Spinal cord (tissue), 10 donors: ENCODE data around the gene ETV6. TPM values are rescaled to one million over a fixed set of nuclear protein-coding genes. Genes with fewer than 3 reads are reported as not detected.
A peak's percentile ranks its signal among the peaks of the same experiment; 100 is the strongest.

Experiments used
- DNase-seq, 6 donors: peaks; one replicate each; pipeline versions ENCODE4 v3.0.0 to v3.0.0-alpha.2; 2013 to 2015; ENCODE audit warnings: low spot score in 6 of 6, low read depth in 4 of 6
- H3K27ac ChIP-seq: one replicate; pipeline ENCODE4 v1.5.1; 2013; ENCODE audit warnings: low read depth, low read length, control low read depth
- H3K27me3 ChIP-seq: one replicate; pipeline ENCODE4 v1.6.1; 2013; ENCODE audit warnings: low read length; ENCODE audit not compliant: control insufficient read depth, insufficient read depth
- H3K36me3 ChIP-seq: one replicate; pipeline ENCODE4 v1.6.1; 2013; ENCODE audit warnings: low read length; ENCODE audit not compliant: control insufficient read depth, insufficient read depth
- H3K4me1 ChIP-seq: one replicate; pipeline ENCODE4 v1.6.1; 2013; ENCODE audit warnings: low read length; ENCODE audit not compliant: control insufficient read depth, insufficient read depth
- H3K4me3 ChIP-seq: one replicate; pipeline ENCODE4 v1.5.1; 2013; ENCODE audit warnings: low read depth, low read length, control low read depth
- H3K9me3 ChIP-seq: one replicate; pipeline ENCODE4 v1.6.1; 2013; ENCODE audit warnings: low read length; ENCODE audit not compliant: control insufficient read depth, insufficient read depth
- WGBS: methylation state at CpG from one replicate; pipeline ENCODE4 v1.1.5; 2013; ENCODE audit warnings: missing lambda C conversion rate; ENCODE audit not compliant: insufficient coverage; 5-methylcytosine and 5-hydroxymethylcytosine counted together
- polyA plus RNA-seq, 2 donors: library from polyadenylated mRNA; unstranded; fragments of 120-200 nt; gene quantifications; one replicate each; pipeline ENCODE4 v1.2.1, GENCODE V29; 2013; ENCODE audit not compliant: insufficient read length in 2 of 2
- total RNA-seq, 2 donors: library from RNA; depleted of rRNA in 1 of 2; stranded (reverse); fragments of 120-200 nt in 1 of 2; fragments of >200 nt in 1 of 2; gene quantifications; one replicate each; pipeline versions ENCODE4 v1.2.3 to v1.2.4, GENCODE V29; 2013 to 2014
- donor health status: healthy.

ETV6 gene
- total and polyA plus RNA-seq, 4 donors, result 6.8 to 9.9 (median 8.1) TPM

DNA sequence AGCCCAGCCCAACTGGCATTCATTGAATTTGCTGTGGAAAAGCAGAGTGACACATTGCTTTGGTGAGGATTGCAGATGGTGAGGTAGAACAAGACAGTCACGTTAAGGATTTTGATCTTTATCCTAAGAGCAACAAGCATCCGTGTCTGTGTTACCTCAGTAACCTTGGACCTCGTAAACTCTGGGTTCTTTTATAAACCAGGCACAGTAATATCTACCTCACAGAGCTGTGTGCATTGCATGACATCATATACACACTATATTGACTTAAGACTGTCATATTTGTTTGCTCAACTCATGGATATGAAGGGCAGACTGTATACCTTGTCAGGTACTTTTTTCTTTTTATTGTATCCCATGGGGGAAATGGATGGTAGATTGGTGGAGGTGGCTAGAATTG is 156.2 kb downstream of the ETV6 start:
- no peaks in the 10 kb centered on the region for H3K36me3 ChIP-seq
- 88% methylated on average over 2 of the region's 3 CpGs for WGBS
- H3K27me3 ChIP-seq, result no peaks in the 10 kb centered on the region
- no peaks in the 10 kb centered on the region for H3K9me3 ChIP-seq
- no peak for DNase-seq
- no peaks in the 10 kb centered on the region for H3K4me1 ChIP-seq
- H3K27ac ChIP-seq, result no peak overlapping the region
- no peak overlapping the region for H3K4me3 ChIP-seq

DNA sequence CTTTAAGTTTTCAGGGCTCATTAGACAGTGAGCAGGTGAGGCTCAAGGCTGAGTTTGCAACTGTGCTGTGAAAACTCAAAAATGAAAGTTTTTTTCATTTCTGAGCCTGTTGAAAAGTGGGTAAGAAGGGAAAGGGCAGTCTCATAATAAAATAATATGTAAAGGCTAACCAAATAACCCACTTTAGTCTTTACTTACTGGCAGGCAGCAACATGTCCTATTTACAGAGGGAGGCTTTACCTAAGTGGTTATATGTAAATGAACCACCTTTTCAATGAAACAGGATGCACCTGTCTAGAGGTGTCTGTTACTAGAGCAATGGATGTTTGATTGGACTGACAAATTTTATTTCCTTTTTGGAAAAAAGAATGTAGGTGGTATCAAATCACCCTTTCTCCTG is 158.0 kb downstream of the ETV6 start:
- Histone ChIP-seq H3K36me3 (no peaks in the 10 kb centered on the region), H3K4me3 (no peak overlapping the region)

DNA sequence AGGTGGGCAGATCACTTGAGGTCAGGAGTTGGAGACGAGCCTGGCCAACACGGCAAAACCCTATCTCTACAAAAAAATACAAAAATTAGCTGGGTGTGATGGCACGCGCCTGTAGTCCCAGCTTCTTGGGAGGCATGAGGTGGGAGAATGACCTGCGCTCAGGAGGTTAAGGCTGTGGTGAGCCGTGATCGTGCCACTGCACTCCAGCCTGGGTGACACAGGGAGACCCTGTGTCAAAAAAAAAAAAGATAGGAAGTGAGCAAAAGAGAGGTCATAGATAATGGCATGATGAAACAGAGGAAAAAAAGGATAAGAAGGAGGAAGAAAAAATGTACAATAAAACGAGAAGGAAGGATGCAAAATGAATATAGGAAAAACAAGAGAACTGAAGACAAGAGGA is 159.5 kb downstream of the ETV6 start:
- DNase-seq, result no peak
- Histone ChIP-seq H3K27me3 (no peaks in the 10 kb centered on the region), H3K36me3 (no peaks in the 10 kb centered on the region), H3K4me1 (peaks cover 21% of the 10 kb centered on the region), H3K27ac (no peak overlapping the region), H3K4me3 (no peak overlapping the region), H3K9me3 (no peaks in the 10 kb centered on the region)
- WGBS, result 99% methylated on average over 6 of the region's 8 CpGs

More for the DNA sequence above, 158.0 kb downstream of the ETV6 start:
- Histone ChIP-seq H3K27me3 (no peaks in the 10 kb centered on the region), H3K27ac (no peak overlapping the region), H3K9me3 (no peaks in the 10 kb centered on the region), H3K4me1 (peaks cover 9% of the 10 kb centered on the region)
- no peak for DNase-seq

DNA sequence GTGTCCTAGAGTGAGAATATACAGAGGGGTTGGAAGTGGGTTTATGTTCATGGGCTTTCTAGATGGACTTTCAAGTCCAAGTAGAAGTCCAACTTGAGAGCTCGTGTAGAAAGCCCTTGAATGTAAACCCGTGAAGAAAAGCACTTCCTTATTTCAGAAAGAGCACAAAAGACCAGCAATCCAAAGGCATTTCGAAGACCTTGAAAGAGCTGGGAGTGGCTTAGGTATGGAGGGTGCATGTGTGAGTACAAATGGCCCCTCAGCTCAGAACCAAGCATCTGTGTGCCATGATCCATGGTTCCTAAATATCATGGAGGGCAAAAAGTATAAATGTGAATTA is 160.7 kb downstream of the ETV6 start:
- no peaks in the 10 kb centered on the region for H3K36me3 ChIP-seq
- no peaks in the 10 kb centered on the region for H3K27me3 ChIP-seq
- no peak overlapping the region for H3K4me3 ChIP-seq
- H3K9me3 ChIP-seq, result no peaks in the 10 kb centered on the region
- WGBS, result no CpG with 5 or more reads among the region's 3 CpGs
- no peak overlapping the region for H3K27ac ChIP-seq
- H3K4me1 ChIP-seq, result peaks cover 29% of the 10 kb centered on the region
- no peak for DNase-seq

DNA sequence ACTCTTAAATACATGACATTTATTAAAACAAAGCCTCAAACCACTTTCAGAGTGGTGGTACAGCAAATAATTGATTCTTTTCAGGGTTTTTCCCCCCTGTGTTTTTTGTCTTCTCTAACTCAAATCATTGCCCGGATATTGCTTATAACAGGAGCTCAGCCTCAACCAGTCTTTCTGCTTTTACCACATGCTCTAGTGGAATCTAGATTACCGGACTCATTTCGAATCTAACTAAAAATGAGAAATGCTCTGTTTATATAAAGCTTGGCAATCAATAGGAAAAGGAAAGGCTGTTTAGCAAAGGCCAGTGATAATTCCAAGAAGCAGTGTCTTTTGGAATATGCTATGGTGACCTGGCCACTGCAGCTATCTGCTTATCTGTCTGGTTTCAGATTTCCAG is 161.5 kb downstream of the ETV6 start:
- no peaks in the 10 kb centered on the region for H3K27me3 ChIP-seq
- peaks cover 31% of the 10 kb centered on the region for H3K4me1 ChIP-seq
- no peak for DNase-seq
- peak overlapping the region; percentile 96 for H3K27ac ChIP-seq
- WGBS, result no CpG with 5 or more reads among the region's 3 CpGs
- H3K36me3 ChIP-seq, result no peaks in the 10 kb centered on the region
- H3K4me3 ChIP-seq, result no peak overlapping the region
- no peaks in the 10 kb centered on the region for H3K9me3 ChIP-seq

DNA sequence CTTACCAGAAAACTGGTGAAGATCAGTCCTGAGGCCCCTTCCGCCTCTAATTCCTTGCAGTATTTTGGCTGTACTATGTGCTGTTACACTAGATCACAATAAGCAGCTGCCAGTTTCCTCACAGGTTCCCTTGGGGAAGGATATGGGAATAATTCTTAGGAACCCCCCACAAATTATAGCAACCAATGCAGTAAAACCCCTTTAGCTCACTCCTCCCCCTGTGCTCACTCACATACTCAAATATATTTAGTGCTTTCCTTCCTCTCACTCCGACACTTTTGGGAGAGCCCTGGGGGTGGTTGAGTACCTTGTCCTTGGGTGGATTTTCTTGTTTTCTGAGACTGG is 162.7 kb downstream of the ETV6 start:
- H3K4me1 ChIP-seq, result peaks cover 31% of the 10 kb centered on the region
- WGBS, result no CpG with 5 or more reads among the region's 2 CpGs
- H3K9me3 ChIP-seq, result no peaks in the 10 kb centered on the region
- H3K27ac ChIP-seq, result peak overlapping the region; percentile 96
- H3K36me3 ChIP-seq, result no peaks in the 10 kb centered on the region
- no peak for DNase-seq
- no peaks in the 10 kb centered on the region for H3K27me3 ChIP-seq
- peak overlapping the region; percentile 22 for H3K4me3 ChIP-seq

DNA sequence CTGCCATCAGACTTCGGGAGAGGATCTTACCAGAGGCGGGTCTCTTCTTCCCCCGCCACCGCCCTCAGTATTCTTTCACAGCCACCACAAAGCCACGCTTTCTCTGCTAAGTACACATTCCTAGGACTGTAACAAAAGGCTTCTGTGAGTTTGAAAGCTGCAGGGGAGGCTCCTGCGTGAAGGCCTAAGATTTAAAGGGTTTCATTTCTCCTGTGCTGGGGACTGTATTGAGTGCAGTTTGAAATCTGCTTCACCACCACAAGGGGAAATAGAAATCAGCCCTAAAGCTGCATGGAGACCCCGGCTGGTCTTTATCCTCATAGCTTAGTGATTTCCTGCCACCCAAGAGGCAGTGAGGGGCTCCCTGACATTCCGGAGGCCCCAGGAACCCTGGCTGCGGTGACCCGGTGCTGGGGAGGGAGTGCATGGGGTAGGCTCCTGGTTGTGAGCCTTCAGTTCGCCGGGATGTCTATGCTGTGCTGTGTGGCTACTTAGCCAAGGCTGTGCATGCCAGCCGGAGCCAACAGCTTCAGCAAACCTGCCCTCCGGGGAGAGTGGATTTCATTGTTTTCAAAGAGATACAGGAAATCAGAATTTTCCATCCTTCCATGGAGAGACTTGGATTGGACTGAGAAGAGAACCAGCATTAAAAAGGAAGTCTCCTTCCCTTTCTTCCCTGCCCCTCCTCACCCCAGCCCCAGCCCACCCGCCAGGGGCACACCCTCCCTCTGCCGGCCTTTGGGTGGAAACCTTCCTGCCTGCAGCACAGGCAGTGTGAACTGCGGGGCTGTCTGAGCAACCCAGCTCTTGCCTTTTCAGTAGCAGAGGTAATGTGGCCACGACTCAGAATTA is 163.3 kb downstream of the ETV6 start:
- Histone ChIP-seq H3K27me3 (no peaks in the 10 kb centered on the region), H3K36me3 (no peaks in the 10 kb centered on the region), H3K4me3 (peak overlapping the region; percentile 22), H3K27ac (peak overlapping the region; percentile 96), H3K9me3 (no peaks in the 10 kb centered on the region), H3K4me1 (peaks cover 31% of the 10 kb centered on the region)
- WGBS, result 3% methylated on average over 11 of the region's 18 CpGs
- peak in 3 of 6 donors; percentile 53 to 93 (median 79) for DNase-seq

DNA sequence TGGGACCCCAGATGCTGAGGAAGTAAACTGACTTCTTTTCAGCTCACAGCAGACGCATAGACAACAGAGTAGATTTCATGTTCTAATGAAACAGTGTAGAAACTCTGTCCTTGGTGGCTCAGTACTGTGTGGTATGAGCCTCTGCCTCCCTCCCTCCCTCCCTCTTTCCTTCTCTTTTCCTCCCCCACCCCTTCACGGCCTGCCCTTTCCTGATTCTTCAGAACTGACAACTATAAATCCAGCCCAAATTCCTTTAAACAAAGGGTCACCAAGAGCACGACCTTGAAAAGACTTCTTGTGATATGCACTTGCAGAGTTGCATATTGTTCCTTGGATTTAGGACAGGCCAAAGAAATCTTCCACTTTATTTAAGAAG is 164.0 kb downstream of the ETV6 start:
- H3K27ac ChIP-seq, result peak overlapping the region; percentile 96
- peaks cover 31% of the 10 kb centered on the region for H3K4me1 ChIP-seq
- no peaks in the 10 kb centered on the region for H3K9me3 ChIP-seq
- no peaks in the 10 kb centered on the region for H3K36me3 ChIP-seq
- no peak for DNase-seq
- H3K27me3 ChIP-seq, result no peaks in the 10 kb centered on the region
- no peak overlapping the region for H3K4me3 ChIP-seq
- 0% methylated on average over 1 of the region's 3 CpGs for WGBS

DNA sequence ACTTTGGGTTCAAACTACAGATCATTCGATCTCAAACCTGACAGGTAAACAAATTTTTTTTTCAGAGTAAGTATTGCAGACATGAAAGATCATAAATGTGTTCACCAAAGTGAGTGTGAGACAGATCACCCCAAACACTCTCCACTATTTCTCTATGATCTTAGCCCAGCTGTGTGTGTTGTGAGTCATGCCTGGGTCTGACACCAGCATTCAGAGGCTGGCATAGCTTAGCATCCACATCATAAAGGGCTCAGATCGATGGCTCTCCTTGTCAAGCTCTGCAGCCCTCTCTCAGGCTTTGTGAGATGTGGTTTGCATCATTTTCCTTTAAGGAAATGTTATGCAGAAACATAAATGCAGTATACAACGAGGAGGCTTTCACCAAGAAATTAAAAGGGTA is 164.9 kb downstream of the ETV6 start:
- Histone ChIP-seq H3K27me3 (no peaks in the 10 kb centered on the region), H3K4me3 (no peak overlapping the region), H3K9me3 (no peaks in the 10 kb centered on the region), H3K36me3 (no peaks in the 10 kb centered on the region), H3K4me1 (peaks cover 37% of the 10 kb centered on the region), H3K27ac (peak overlapping the region; percentile 96)
- WGBS, result 16% methylated on average over 2 of the region's 3 CpGs
- peak in 1 of 6 donors; percentile 57 for DNase-seq

DNA sequence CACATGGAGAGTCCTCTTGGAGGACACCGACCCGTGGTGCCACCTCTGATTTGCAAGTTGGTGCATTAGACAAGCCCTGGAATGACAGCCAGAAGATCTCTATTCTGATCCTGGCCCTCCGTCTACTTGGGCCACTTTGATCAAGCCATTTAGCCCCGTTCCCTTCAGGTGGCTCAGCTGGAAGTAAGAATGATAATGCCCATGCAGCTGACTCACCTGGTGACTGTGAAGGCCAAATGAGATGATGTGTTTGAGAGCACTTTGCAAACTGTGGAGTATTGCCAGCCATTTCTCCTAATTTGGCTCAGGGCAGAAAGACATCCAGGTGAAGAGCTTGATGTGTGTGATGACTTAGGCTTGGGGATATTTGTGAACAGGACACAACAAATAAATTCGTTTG is 165.9 kb downstream of the ETV6 start:
- no peak for DNase-seq
- Histone ChIP-seq H3K4me1 (peaks cover 37% of the 10 kb centered on the region), H3K4me3 (no peak overlapping the region), H3K27ac (no peak overlapping the region), H3K27me3 (no peaks in the 10 kb centered on the region), H3K36me3 (no peaks in the 10 kb centered on the region), H3K9me3 (no peaks in the 10 kb centered on the region)
- 91% methylated on average over 4 of the region's 5 CpGs for WGBS
